HL-60 (cell line): ENCODE results near the gene ADRM1.

Experiments
- DNase-seq, 2 experiments: peaks; one replicate each; pipeline ENCODE4 v3.0.0-alpha.2; 2010 to 2020; ENCODE audit warnings: low read depth in 1 of 2, low spot score in 1 of 2
- H3K27ac ChIP-seq: fragments of 250-450 bp; sonication (Bioruptor Pico); replicated peaks from 2 replicates; pipeline ENCODE4 v1.5.1; 2020; ENCODE audit warnings: mild to moderate bottlenecking, moderate library complexity
- H3K27me3 ChIP-seq: fragments of 250-450 bp; sonication (Bioruptor Pico); 2 replicates; pipeline ENCODE4 v1.5.1; 2021; ENCODE audit warnings: mild to moderate bottlenecking, moderate library complexity; ENCODE audit not compliant: insufficient read depth, poor library complexity, severe bottlenecking
- H3K4me3 ChIP-seq: replicated peaks from 2 replicates; pipeline ENCODE4 v1.5.1; 2011; ENCODE audit warnings: mild to moderate bottlenecking, control low read depth, low read length; ENCODE audit not compliant: insufficient read depth
- GABPA ChIP-seq: IDR thresholded peaks from 2 replicates; pipeline ENCODE4 v1.6.1; 2012; ENCODE audit warnings: low read depth
- POLR2AphosphoS5 ChIP-seq: IDR thresholded peaks from 2 replicates; pipeline ENCODE4 v1.6.1; 2012; ENCODE audit warnings: low read depth
- SPI1 ChIP-seq: IDR thresholded peaks from 2 replicates; pipeline ENCODE4 v1.6.1; 2012; ENCODE audit warnings: low read depth, mild to moderate bottlenecking, borderline replicate concordance
- TF ChIP-seq, protein P1 (sequence below): IDR thresholded peaks from one replicate; pipeline ENCODE4 v1.5.1; 2011; ENCODE audit warnings: low read length, control low read depth, inconsistent platforms; ENCODE audit not compliant: insufficient read depth
- TF ChIP-seq, protein P2 (sequence below): IDR thresholded peaks from 2 replicates; pipeline ENCODE4 v1.6.1; 2012; ENCODE audit warnings: low read depth; ENCODE audit not compliant: insufficient replicate concordance

Gene ADRM1

DNA sequence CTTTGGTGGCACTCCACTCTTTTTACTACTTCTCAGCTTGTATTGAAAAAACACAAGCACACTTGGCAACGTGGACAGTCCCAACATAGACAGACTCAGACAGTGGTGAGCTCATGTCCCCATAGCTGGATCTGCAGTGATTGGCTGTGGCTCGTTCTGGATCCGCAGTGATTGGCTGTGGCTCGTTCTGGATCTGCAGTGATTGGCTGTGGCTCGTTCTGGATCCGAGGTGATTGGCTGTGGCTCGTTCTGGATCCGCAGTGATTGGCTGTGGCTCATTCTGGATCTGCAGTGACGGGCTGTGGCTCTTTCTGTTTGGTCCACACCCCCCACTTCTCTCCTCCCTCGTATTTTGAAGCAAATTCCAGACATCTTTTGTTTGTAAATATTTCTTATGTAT lies 36.5 kb upstream of the ADRM1 start:
- Histone ChIP-seq H3K27me3 (no peaks in the 10 kb centered on the region), H3K27ac (no peak overlapping the region), H3K4me3 (no peak overlapping the region)
- TF ChIP-seq, protein P1, sequence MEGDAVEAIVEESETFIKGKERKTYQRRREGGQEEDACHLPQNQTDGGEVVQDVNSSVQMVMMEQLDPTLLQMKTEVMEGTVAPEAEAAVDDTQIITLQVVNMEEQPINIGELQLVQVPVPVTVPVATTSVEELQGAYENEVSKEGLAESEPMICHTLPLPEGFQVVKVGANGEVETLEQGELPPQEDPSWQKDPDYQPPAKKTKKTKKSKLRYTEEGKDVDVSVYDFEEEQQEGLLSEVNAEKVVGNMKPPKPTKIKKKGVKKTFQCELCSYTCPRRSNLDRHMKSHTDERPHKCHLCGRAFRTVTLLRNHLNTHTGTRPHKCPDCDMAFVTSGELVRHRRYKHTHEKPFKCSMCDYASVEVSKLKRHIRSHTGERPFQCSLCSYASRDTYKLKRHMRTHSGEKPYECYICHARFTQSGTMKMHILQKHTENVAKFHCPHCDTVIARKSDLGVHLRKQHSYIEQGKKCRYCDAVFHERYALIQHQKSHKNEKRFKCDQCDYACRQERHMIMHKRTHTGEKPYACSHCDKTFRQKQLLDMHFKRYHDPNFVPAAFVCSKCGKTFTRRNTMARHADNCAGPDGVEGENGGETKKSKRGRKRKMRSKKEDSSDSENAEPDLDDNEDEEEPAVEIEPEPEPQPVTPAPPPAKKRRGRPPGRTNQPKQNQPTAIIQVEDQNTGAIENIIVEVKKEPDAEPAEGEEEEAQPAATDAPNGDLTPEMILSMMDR = no peak
- TF ChIP-seq, protein P2, sequence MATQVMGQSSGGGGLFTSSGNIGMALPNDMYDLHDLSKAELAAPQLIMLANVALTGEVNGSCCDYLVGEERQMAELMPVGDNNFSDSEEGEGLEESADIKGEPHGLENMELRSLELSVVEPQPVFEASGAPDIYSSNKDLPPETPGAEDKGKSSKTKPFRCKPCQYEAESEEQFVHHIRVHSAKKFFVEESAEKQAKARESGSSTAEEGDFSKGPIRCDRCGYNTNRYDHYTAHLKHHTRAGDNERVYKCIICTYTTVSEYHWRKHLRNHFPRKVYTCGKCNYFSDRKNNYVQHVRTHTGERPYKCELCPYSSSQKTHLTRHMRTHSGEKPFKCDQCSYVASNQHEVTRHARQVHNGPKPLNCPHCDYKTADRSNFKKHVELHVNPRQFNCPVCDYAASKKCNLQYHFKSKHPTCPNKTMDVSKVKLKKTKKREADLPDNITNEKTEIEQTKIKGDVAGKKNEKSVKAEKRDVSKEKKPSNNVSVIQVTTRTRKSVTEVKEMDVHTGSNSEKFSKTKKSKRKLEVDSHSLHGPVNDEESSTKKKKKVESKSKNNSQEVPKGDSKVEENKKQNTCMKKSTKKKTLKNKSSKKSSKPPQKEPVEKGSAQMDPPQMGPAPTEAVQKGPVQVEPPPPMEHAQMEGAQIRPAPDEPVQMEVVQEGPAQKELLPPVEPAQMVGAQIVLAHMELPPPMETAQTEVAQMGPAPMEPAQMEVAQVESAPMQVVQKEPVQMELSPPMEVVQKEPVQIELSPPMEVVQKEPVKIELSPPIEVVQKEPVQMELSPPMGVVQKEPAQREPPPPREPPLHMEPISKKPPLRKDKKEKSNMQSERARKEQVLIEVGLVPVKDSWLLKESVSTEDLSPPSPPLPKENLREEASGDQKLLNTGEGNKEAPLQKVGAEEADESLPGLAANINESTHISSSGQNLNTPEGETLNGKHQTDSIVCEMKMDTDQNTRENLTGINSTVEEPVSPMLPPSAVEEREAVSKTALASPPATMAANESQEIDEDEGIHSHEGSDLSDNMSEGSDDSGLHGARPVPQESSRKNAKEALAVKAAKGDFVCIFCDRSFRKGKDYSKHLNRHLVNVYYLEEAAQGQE = no peak
- TF ChIP-seq GABPA (no peak), POLR2AphosphoS5 (no peak), SPI1 (no peak)
- no peak for DNase-seq

GRCh38 chr20:62266851-62267250 lies 35.9 kb upstream of the ADRM1 start:
- TF ChIP-seq POLR2AphosphoS5 (no peak), SPI1 (no peak), GABPA (no peak)
- TF ChIP-seq, protein P2 = no peak
- TF ChIP-seq, protein P1 = no peak
- H3K4me3 ChIP-seq = no peak overlapping the region

DNA sequence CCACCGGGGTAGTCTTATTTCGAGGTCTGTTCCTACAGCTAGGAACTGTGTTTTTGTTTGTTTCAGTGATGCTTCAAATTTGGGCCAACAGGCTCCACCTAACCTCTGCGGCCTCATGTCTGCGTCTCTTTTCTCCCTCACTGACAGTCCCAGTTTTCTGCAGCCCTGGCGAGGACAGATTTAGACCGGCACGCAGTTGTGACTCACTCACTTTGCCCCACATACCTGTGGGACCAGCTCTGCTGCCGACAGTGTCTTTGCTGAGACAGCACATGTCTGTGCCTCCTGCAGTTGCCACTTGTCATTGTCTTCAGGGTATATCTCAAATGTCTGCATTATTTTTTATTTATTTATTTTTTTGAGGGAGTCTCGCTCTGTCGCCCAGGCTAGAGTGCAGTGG lies 35.3 kb upstream of the ADRM1 start:
- DNase-seq = no peak
- no peak overlapping the region for H3K4me3 ChIP-seq
- H3K27me3 ChIP-seq = no peaks in the 10 kb centered on the region
- H3K27ac ChIP-seq = no peak overlapping the region
- TF ChIP-seq, protein P2 = no peak
- TF ChIP-seq POLR2AphosphoS5 (no peak), GABPA (no peak), SPI1 (no peak)
- TF ChIP-seq, protein P1 = no peak

More at GRCh38 chr20:62266851-62267250, 35.9 kb upstream of the ADRM1 start:
- no peak overlapping the region for H3K27ac ChIP-seq
- no peak for DNase-seq
- H3K27me3 ChIP-seq = no peaks in the 10 kb centered on the region
